Duodenal mucosa (tissue), 2 donors: ENCODE results near the gene PPIE.

Experiments
- H3K27ac ChIP-seq: one replicate; pipeline ENCODE4 v1.7.0; 2013; ENCODE audit warnings: low read depth, low read length
- H3K27me3 ChIP-seq, 2 donors: one replicate each; pipeline ENCODE4 v1.7.0; 2013; ENCODE audit warnings: low read length in 2 of 2, control low read depth in 1 of 2; ENCODE audit not compliant: insufficient read depth in 2 of 2, control insufficient read depth in 1 of 2
- H3K36me3 ChIP-seq, 2 donors: one replicate each; pipeline ENCODE4 v1.7.0; 2013; ENCODE audit warnings: low read length in 2 of 2, control low read depth in 1 of 2; ENCODE audit not compliant: insufficient read depth in 2 of 2, control insufficient read depth in 1 of 2
- H3K4me1 ChIP-seq, 2 donors: one replicate each; pipeline ENCODE4 v1.7.0; 2013; ENCODE audit warnings: low read length in 2 of 2, control low read depth in 1 of 2; ENCODE audit not compliant: insufficient read depth in 2 of 2, control insufficient read depth in 1 of 2
- H3K4me3 ChIP-seq, 2 donors: one replicate each; pipeline ENCODE4 v1.7.0; 2013; ENCODE audit warnings: low read length in 2 of 2, low read depth in 1 of 2
- H3K9ac ChIP-seq, 2 donors: one replicate each; pipeline ENCODE4 v1.7.0; 2013; ENCODE audit warnings: low read length in 2 of 2, low read depth in 1 of 2
- H3K9me3 ChIP-seq, 2 donors: one replicate each; pipeline ENCODE4 v1.7.0; 2013; ENCODE audit warnings: low read length in 2 of 2, control low read depth in 1 of 2; ENCODE audit not compliant: control insufficient read depth in 1 of 2

The PPIE gene

DNA sequence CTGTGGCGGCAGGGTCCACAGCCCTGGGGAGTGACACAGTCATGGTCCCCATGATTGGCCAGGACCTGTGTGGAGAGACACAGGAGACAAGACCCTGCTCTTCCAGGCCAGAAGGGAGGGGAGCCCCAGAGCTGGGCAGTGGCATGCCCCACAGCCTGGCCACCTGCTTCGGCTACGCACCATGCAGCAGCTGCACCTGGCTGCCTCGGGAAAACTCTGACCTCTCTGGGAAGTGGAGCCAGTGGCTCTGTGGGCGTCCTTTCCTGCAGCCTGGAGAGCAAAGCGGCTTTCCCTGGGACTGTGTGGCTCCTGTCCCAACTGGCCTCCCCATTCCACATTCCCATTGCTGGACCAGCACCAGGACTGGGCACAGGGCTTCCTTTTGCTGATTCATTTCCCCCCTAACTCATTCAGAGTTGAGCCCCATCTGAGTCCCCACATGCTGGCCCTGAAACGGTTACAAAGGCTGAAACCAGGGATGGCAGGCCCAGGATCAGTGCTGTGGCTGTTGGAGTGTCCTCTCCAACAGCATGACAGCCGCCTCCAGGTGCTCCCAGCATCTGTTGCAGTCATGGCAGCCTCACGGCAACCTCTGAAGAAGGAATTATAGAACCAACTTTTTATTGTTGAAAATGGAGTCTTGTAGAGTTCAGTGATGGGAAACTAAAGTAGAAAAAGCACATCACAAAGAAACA, 17.4 kb downstream of the PPIE start:
- no peak overlapping the region for H3K27ac ChIP-seq

DNA sequence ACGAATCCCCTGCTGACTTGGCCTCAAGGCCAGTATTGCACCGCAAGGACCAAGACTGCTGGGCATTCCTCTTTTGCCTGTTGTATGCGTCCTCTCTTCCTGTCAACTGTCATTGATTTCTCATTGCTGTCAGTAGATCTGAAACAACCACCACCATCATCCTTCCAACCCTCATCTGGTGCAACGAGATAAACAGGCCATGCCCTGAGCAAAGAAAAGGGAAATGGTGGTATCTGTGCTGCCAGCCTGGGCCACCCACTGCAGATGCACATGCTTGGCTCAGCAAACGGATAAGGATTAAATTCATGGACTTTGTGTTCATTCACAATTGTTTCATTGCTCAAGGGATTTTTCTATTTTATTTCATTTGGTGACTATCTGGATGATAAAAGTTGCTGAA, 18.8 kb downstream of the PPIE start:
- no peak overlapping the region for H3K27ac ChIP-seq
- H3K27me3 ChIP-seq: no peaks in the 10 kb centered on the region
- H3K36me3 ChIP-seq: peaks cover 25 to 73% of the 10 kb centered on the region in 2 donors
- H3K9me3 ChIP-seq: no peaks in the 10 kb centered on the region
- H3K4me3 ChIP-seq: no peak overlapping the region
- H3K9ac ChIP-seq: no peak overlapping the region
- H3K4me1 ChIP-seq: no peaks in the 10 kb centered on the region

More for the DNA sequence above, 17.4 kb downstream of the PPIE start:
- H3K4me1 ChIP-seq: no peaks in the 10 kb centered on the region
- no peaks in the 10 kb centered on the region for H3K9me3 ChIP-seq
- H3K27me3 ChIP-seq: no peaks in the 10 kb centered on the region
- no peak overlapping the region for H3K4me3 ChIP-seq
- peaks cover 30 to 86% of the 10 kb centered on the region in 2 donors for H3K36me3 ChIP-seq
- H3K9ac ChIP-seq: no peak overlapping the region

DNA sequence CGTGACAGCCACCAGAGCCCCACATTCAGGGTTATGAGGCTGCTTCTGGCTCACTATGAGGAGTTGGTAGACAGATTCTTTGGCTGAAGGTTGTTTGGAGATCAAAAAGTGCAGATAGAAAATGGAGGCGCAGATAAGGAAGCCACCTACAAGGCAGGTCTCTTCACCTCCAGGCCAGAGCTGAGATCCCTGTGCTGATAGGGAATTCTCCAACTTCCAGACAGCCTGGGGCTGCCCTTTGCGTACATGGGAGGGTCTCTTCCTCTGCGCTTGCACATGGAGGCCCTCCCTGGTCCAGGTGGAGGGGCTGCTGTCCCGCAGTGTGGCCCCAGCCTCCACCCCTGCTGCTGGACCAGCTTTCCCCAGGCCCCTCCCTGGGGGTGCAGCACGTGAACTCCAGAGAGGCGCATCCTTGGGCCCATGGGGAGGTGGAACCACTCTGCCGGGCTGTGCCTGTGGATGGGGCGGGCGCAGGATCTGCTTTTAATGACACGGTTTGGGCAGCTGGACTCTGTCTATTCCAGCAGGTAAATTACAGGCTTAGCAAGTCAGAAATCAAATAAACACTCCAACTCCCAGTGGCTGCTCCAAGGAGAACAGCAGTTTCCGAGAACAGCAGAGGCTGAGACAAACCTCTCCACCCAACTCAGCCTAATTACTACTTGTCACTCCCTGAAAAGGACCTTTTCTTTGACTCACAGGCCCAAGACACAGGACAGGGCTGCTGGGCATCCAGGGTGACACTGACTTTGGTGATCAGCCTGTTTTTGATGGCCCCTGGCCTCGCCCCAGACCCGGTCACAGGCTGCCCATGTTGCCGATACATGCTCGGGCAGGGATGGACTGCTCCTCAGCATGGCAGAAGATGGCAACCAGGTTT, 20.1 kb downstream of the PPIE start:
- no peaks in the 10 kb centered on the region for H3K9me3 ChIP-seq
- no peak overlapping the region for H3K9ac ChIP-seq
- H3K4me1 ChIP-seq: no peaks in the 10 kb centered on the region
- H3K36me3 ChIP-seq: peaks cover 13 to 63% of the 10 kb centered on the region in 2 donors
- no peaks in the 10 kb centered on the region for H3K27me3 ChIP-seq
- H3K4me3 ChIP-seq: no peak overlapping the region
- no peak overlapping the region for H3K27ac ChIP-seq

DNA sequence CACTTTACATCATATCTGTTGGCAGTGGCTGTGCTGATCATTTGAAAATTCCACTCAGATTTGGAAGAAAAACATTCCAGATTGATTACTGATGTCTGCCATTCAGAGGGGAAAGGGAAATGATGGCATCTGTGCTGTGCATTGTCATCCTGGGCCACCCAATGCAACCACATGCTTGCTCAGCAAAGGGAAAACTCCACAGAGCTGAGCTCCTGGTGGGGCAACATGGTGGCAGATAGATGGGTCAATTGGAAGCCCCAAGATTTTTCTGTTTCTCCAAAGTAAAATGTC, 20.7 kb downstream of the PPIE start:
- Histone ChIP-seq H3K27ac (no peak overlapping the region), H3K4me3 (no peak overlapping the region), H3K9me3 (no peaks in the 10 kb centered on the region), H3K4me1 (no peaks in the 10 kb centered on the region), H3K36me3 (peaks cover 13 to 57% of the 10 kb centered on the region in 2 donors), H3K27me3 (no peaks in the 10 kb centered on the region), H3K9ac (no peak overlapping the region)

DNA sequence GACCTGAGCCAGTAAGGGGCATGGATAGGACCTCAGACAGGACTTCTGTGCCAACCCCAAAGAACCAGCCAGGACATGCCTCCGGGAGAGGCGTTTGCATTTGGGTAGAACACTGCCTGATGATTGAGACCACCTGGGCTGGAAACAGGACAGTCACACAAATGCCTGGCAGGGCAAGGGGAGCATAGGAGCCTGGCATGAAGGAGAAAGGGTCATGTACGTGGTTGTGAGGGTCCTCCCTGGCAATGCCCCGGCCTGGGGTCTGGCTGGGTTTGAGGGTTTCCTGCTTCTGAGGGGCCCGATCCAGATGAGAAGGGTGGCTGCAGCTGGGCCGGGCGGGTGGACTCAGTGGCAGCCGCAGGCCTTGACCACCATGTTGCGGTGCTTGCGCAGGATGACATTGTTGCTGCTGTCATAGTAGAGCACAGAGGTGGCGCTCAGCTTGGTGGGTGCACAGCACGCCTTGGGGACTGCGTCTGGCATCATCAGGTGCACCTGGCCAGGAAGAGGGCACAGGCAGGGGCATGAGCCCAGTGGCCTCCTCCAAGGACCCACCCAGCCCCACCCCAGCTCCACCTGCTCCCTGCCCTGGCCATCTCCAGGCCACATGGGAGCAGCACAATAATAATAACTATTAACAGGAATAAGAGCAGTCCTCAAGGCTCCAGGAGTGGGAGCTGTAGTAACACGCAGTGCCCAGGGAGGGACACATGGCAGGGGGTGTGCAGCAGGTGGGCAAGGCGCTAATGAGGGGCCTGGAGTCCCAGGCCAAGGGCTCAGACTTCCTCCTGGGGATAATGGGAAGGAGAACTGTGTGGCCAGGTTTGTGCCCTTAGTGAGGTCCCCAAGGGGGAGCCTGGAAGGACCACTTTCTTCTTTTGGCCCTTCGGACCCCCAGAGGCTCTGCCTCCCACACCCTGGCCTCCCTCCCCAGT, 21.7 kb downstream of the PPIE start:
- no peaks in the 10 kb centered on the region for H3K27me3 ChIP-seq
- H3K36me3 ChIP-seq: peaks cover 5 to 48% of the 10 kb centered on the region in 2 donors

DNA sequence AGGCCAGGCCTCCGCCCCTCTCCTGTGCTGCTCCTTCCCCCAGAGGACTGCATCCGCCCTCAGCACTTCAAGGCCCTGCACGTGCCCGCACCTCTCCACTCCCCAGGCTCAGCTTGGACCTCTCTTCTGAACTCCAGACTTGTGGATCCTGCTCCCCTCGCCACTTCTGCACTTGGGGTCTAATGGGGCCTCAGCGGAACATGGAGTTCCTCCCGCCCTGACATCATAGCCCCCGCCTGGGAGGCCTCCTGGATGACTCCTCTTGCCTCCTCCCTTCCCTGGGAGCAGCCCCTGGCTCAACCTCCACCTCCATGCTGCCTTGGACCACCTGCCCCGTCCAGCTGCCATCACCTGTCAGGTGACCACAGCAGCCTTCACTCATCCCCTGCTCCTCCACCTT, 22.3 kb downstream of the PPIE start:
- Histone ChIP-seq H3K4me3 (no peak overlapping the region), H3K27ac (no peak overlapping the region), H3K9me3 (no peaks in the 10 kb centered on the region), H3K9ac (no peak overlapping the region), H3K36me3 (peaks cover 0 to 41% of the 10 kb centered on the region in 2 donors), H3K27me3 (no peaks in the 10 kb centered on the region), H3K4me1 (no peaks in the 10 kb centered on the region)

More for the DNA sequence above, 21.7 kb downstream of the PPIE start:
- Histone ChIP-seq H3K4me1 (no peaks in the 10 kb centered on the region), H3K4me3 (no peak overlapping the region), H3K9me3 (no peaks in the 10 kb centered on the region), H3K27ac (no peak overlapping the region), H3K9ac (no peak overlapping the region)

DNA sequence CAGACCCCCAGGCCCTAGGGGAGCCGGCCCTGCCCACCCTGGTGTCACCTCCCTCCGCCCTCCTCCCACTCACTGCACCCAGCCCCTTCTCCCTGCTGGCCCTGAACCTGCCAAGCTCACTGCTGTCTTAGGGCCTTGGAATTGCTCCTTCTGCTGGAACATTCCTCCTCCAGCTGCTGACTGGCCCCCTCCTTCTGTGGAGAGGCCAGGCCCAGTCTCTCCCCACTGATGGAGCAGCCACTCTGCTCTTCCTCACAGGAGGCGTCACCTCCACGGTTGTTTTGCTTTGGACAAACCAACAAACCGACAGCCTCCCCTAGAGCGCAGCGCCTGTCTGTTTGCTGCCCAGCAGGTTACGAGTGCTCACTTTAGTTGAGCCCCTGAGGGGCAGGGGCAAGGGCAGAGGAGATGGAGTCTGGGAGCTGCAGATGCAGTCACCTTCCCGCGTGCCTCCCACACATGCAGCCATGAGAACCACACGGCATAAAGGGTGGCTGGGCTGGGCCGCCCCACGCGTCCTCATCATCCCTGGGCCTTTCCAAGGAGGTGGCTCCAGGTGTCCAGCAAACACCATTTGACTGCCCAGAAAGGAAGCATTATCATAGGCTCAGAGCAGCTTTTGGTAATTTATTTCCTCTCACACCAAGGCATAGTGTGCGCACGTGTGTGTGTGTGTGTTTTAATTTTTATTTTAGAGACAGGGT, 23.0 kb downstream of the PPIE start:
- Histone ChIP-seq H3K4me1 (no peaks in the 10 kb centered on the region), H3K9me3 (no peaks in the 10 kb centered on the region), H3K9ac (no peak overlapping the region), H3K36me3 (peaks cover 0 to 36% of the 10 kb centered on the region in 2 donors), H3K4me3 (no peak overlapping the region), H3K27ac (no peak overlapping the region), H3K27me3 (no peaks in the 10 kb centered on the region)

DNA sequence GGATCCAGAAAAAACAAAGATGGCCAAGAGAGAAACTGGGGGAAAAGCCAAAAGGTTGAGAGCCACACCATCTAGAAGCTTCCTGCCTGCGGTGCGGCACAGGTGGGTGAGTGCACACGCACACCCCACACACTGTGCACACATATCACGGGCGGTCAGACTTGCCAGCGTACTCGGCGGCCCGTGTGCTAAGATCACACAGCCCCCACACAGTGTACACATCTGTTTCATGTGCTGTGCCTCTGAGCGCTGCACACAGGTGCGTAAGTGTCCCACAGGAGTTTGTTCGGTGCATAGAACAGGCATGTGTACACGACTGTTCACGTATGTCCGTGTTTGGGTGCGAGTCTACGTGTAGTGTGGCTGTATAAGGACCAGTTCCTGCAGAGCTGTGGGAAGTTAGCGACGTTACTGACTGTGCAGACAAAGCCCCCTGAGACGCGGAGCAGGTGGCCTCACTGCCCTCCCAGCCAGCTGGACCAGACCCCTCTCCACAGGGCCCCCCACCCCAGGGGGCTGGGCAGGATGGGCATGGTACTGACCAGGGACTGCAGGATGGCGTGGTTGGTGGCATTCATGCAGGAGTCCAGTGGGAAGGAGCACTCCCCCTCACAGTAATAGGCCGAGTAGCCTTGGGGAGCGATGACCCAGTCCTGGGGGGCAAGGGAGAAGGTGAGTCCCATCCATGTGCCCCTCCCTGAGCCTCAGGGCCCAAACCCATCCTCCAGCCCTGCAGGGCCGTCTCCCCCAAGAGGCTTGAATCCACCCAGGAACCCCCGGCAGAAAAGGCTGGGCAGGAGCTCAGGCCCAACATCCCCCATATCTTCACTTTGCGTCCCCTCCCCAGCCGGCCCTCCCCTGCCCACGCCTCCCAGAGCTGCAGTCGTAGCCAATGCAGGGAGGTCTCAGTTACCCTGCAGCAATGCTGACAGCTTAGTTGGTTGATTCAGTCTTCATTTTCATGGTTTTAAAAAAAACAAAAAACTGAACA, 24.2 kb downstream of the PPIE start:
- H3K36me3 ChIP-seq: peaks cover 0 to 25% of the 10 kb centered on the region in 2 donors
- no peaks in the 10 kb centered on the region for H3K27me3 ChIP-seq
- no peak overlapping the region for H3K27ac ChIP-seq
- no peaks in the 10 kb centered on the region for H3K4me1 ChIP-seq
- no peak overlapping the region for H3K4me3 ChIP-seq
- no peaks in the 10 kb centered on the region for H3K9me3 ChIP-seq
- no peak overlapping the region for H3K9ac ChIP-seq
